Parathyroid adenoma (tissue), 2 donors: Measurements from ENCODE around the gene DMC1.

Experiments used
- H2AFZ ChIP-seq: fragments of 300-600 bp; sonication (generic); one replicate; pipeline ENCODE4 v1.7.0; 2017; ENCODE audit warnings: antibody characterized with exemption, mild to moderate bottlenecking
- H3K27ac ChIP-seq: fragments of 300-600 bp; sonication (generic); one replicate; pipeline ENCODE4 v1.7.0; 2017
- H3K27me3 ChIP-seq: fragments of 300-600 bp; sonication (generic); one replicate; pipeline ENCODE4 v1.7.0; 2017; ENCODE audit warnings: low read length; ENCODE audit not compliant: control insufficient read depth, insufficient read depth
- H3K36me3 ChIP-seq: fragments of 300-600 bp; sonication (generic); one replicate; pipeline ENCODE4 v1.7.0; 2017; ENCODE audit warnings: low read length; ENCODE audit not compliant: control insufficient read depth, insufficient read depth
- H3K4me1 ChIP-seq: fragments of 300-600 bp; sonication (generic); one replicate; pipeline ENCODE4 v1.7.0; 2017; ENCODE audit warnings: control low read depth
- H3K4me2 ChIP-seq: fragments of 300-600 bp; sonication (generic); one replicate; pipeline ENCODE4 v1.7.0; 2017; ENCODE audit warnings: low read length
- H3K4me3 ChIP-seq: fragments of 300-600 bp; sonication (generic); one replicate; pipeline ENCODE4 v1.7.0; 2017; ENCODE audit warnings: low read depth, low read length
- H3K79me2 ChIP-seq: fragments of 300-600 bp; sonication (generic); one replicate; pipeline ENCODE4 v1.7.0; 2017; ENCODE audit warnings: control low read depth
- H3K9ac ChIP-seq: fragments of 300-600 bp; sonication (generic); one replicate; pipeline ENCODE4 v1.7.0; 2017; ENCODE audit warnings: mild to moderate bottlenecking
- H3K9me3 ChIP-seq: fragments of 300-600 bp; sonication (generic); one replicate; pipeline ENCODE4 v1.7.0; 2017; ENCODE audit warnings: low read length; ENCODE audit not compliant: control insufficient read depth
- CTCF ChIP-seq: fragments of 300-600 bp; sonication (generic); IDR thresholded peaks from one replicate; pipeline ENCODE4 v1.7.0; 2017; ENCODE audit warnings: antibody characterized with exemption, mild to moderate bottlenecking
- donor health status: primary hyperparathyroidism.

The DMC1 gene

GRCh38 chr22:38578505-38578904 is 8.5 kb upstream of the DMC1 start:
- Histone ChIP-seq H3K9me3 (no peaks in the 10 kb centered on the region), H3K9ac (no peak overlapping the region), H3K79me2 (no peaks in the 10 kb centered on the region), H3K27me3 (no peaks in the 10 kb centered on the region), H2AFZ (no peak overlapping the region), H3K4me3 (no peak overlapping the region), H3K4me1 (no peaks in the 10 kb centered on the region), H3K27ac (no peak overlapping the region), H3K36me3 (no peaks in the 10 kb centered on the region), H3K4me2 (no peak overlapping the region)
- TF ChIP-seq CTCF = no peak

GRCh38 chr22:38572065-38572464 is 2.1 kb upstream of the DMC1 start:
- peak; percentile 24 for TF ChIP-seq CTCF
- H3K79me2 ChIP-seq = no peaks in the 10 kb centered on the region

GRCh38 chr22:38570779-38571364 is 889 bp upstream of the DMC1 start:
- H2AFZ ChIP-seq = peak overlapping the region; percentile 89
- no peak overlapping the region for H3K9ac ChIP-seq
- peaks cover 6% of the 10 kb centered on the region for H3K4me1 ChIP-seq
- no peaks in the 10 kb centered on the region for H3K27me3 ChIP-seq
- H3K79me2 ChIP-seq = no peaks in the 10 kb centered on the region
- no peaks in the 10 kb centered on the region for H3K9me3 ChIP-seq
- H3K4me3 ChIP-seq = peak overlapping the region; percentile 63
- TF ChIP-seq CTCF = no peak
- H3K27ac ChIP-seq = peak overlapping the region; percentile 36
- peak overlapping the region; percentile 81 for H3K4me2 ChIP-seq
- no peaks in the 10 kb centered on the region for H3K36me3 ChIP-seq

More at GRCh38 chr22:38572065-38572464, 2.1 kb upstream of the DMC1 start:
- Histone ChIP-seq H3K4me2 (no peak overlapping the region), H3K27me3 (no peaks in the 10 kb centered on the region), H3K4me3 (no peak overlapping the region), H3K36me3 (no peaks in the 10 kb centered on the region), H3K9ac (no peak overlapping the region), H3K27ac (no peak overlapping the region), H3K9me3 (no peaks in the 10 kb centered on the region), H3K4me1 (peaks cover 6% of the 10 kb centered on the region), H2AFZ (no peak overlapping the region)

- peak overlapping the region; percentile 28 for H3K9ac ChIP-seq
- H3K27me3 ChIP-seq = no peaks in the 10 kb centered on the region
- H2AFZ ChIP-seq = peak overlapping the region; percentile 87
- no peaks in the 10 kb centered on the region for H3K79me2 ChIP-seq
- no peaks in the 10 kb centered on the region for H3K9me3 ChIP-seq
- peak overlapping the region; percentile 51 for H3K4me3 ChIP-seq
- peak overlapping the region; percentile 65 for H3K4me2 ChIP-seq
- peaks cover 6% of the 10 kb centered on the region for H3K4me1 ChIP-seq
- TF ChIP-seq CTCF = no peak
- H3K27ac ChIP-seq = no peak overlapping the region
- no peaks in the 10 kb centered on the region for H3K36me3 ChIP-seq
These were observed 607 bp downstream of the DMC1 start for GRCh38 chr22:38569181-38569971.
